ENCODE data around the gene STRA8. TPM values are rescaled to one million over a fixed set of nuclear protein-coding genes. Genes with fewer than 3 reads are reported as not detected.

STRA8 gene
- total RNA-seq, 6 donors from 2014 or later, result not detected

GRCh38 chr7:135195968-135196629 is 37.5 kb upstream of the STRA8 start:
- no peak overlapping the region for H3K27ac ChIP-seq
- TF ChIP-seq POLR2AphosphoS5 (IDR thresholded peaks at IDR 0.05) (no peak), CTCF (IDR thresholded peaks at IDR 0.05) (no peak), EP300 (IDR thresholded peaks at IDR 0.05) (no peak), POLR2A (IDR thresholded peaks at IDR 0.05) (no peak)
- peaks cover 0 to 6% (median 0%) of the 10 kb centered on the region in 4 donors for H3K4me1 ChIP-seq
- no peaks in the 10 kb centered on the region for H3K27me3 ChIP-seq
- WGBS, 2 donors, result 94 to 96% methylated on average over 8 to 14 of the region's 14 CpGs
- no peaks in the 10 kb centered on the region for H3K9me3 ChIP-seq
- H3K36me3 ChIP-seq, result peaks cover 34 to 92% (median 76%) of the 10 kb centered on the region in 4 donors
- H3K4me3 ChIP-seq, result no peak overlapping the region
- ATAC-seq (ENCODE audit: low FRiP score in 2 of 2), result peak in 1 of 2 donors; percentile 24
- DNase-seq, result no peak

DNA sequence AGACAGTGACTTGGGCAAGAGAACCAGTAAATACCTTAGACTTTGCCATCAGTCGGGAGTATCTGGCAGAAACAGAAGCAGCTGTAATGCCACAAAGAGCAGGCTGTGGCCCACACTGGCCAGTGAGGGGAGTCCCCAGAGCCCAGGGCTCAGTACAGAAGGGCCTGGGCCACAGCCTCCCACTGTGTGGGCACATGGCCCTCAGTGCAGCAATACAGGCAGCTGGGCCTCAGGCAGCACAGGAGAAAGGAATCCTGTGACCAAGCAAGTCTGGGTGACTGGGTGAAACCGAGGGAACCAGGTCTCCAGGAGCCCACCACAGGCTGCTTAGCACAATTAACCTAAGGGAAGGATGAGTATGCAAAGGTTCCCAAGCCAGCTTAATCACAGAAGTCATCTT is 36.3 kb upstream of the STRA8 start:
- ATAC-seq (ENCODE audit: low FRiP score in 2 of 2), result no peak
- H3K36me3 ChIP-seq, result peaks cover 32 to 93% (median 76%) of the 10 kb centered on the region in 4 donors
- peaks cover 0 to 6% (median 0%) of the 10 kb centered on the region in 4 donors for H3K4me1 ChIP-seq
- H3K27me3 ChIP-seq, result no peaks in the 10 kb centered on the region
- no peak overlapping the region for H3K4me3 ChIP-seq
- no peak for DNase-seq
- TF ChIP-seq POLR2AphosphoS5 (IDR thresholded peaks at IDR 0.05), result no peak
- no peak for TF ChIP-seq CTCF (IDR thresholded peaks at IDR 0.05)
- no peak for TF ChIP-seq POLR2A (IDR thresholded peaks at IDR 0.05)
- no peak for TF ChIP-seq EP300 (IDR thresholded peaks at IDR 0.05)
- no peak overlapping the region for H3K27ac ChIP-seq
- no peaks in the 10 kb centered on the region for H3K9me3 ChIP-seq
- WGBS, 2 donors, result 91 to 100% methylated on average over 2 of the region's 2 CpGs

GRCh38 chr7:135197906-135198655 is 35.6 kb upstream of the STRA8 start:
- Histone ChIP-seq H3K36me3 (peaks cover 25 to 89% (median 73%) of the 10 kb centered on the region in 4 donors), H3K27ac (no peak overlapping the region)
- TF ChIP-seq POLR2A (IDR thresholded peaks at IDR 0.05) (no peak), POLR2AphosphoS5 (IDR thresholded peaks at IDR 0.05) (no peak)

DNA sequence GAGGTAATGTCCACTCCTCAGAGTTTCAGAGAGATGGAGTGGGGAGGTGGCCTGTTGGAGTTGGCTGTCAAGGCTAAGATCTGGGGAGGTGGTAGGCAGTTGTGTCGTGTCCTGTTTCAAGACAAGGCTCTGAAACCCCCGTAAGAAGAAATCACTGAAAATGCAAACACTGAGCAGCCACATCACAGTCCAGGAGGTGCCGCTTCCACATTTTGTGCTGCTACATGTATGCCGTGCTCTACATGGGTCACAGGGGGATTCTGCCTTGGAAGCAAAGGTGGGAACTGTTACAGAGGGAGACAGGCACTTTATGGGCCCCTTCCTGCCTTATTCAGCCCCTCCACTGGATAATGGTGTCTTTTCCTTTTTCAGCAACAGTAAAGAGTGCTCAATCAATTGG is 34.2 kb upstream of the STRA8 start:
- Histone ChIP-seq H3K27me3 (no peaks in the 10 kb centered on the region), H3K4me1 (peaks cover 0 to 6% (median 5%) of the 10 kb centered on the region in 4 donors), H3K36me3 (peaks cover 24 to 88% (median 68%) of the 10 kb centered on the region in 4 donors), H3K4me3 (no peak overlapping the region), H3K9me3 (no peaks in the 10 kb centered on the region), H3K27ac (no peak overlapping the region)
- ATAC-seq (ENCODE audit: low FRiP score in 2 of 2), result no peak
- 86 to 91% methylated on average over 4 of the region's 4 CpGs for WGBS, 2 donors
- no peak for TF ChIP-seq POLR2A (IDR thresholded peaks at IDR 0.05)
- TF ChIP-seq EP300 (IDR thresholded peaks at IDR 0.05), result no peak
- TF ChIP-seq POLR2AphosphoS5 (IDR thresholded peaks at IDR 0.05), result no peak
- TF ChIP-seq CTCF (IDR thresholded peaks at IDR 0.05), result no peak
- DNase-seq, result no peak

More at GRCh38 chr7:135197906-135198655, 35.6 kb upstream of the STRA8 start:
- H3K4me3 ChIP-seq, result no peak overlapping the region
- ATAC-seq (ENCODE audit: low FRiP score in 2 of 2) (no peak), DNase-seq (no peak)
- no peaks in the 10 kb centered on the region for H3K9me3 ChIP-seq
- WGBS, 2 donors, result 90 to 94% methylated on average over 14 to 15 of the region's 15 CpGs
- no peaks in the 10 kb centered on the region for H3K27me3 ChIP-seq
- peaks cover 0 to 6% (median 5%) of the 10 kb centered on the region in 4 donors for H3K4me1 ChIP-seq

GRCh38 chr7:135200821-135201331 is 32.8 kb upstream of the STRA8 start:
- 67 to 77% methylated on average over 3 of the region's 3 CpGs for WGBS, 2 donors
- ATAC-seq (ENCODE audit: low FRiP score in 2 of 2) (no peak), DNase-seq (no peak)
- Histone ChIP-seq H3K27me3 (no peaks in the 10 kb centered on the region), H3K36me3 (peaks cover 18 to 85% (median 63%) of the 10 kb centered on the region in 4 donors), H3K27ac (no peak overlapping the region), H3K4me1 (peaks cover 4 to 6% (median 5%) of the 10 kb centered on the region in 4 donors), H3K4me3 (no peak overlapping the region), H3K9me3 (no peaks in the 10 kb centered on the region)
- TF ChIP-seq POLR2AphosphoS5 (IDR thresholded peaks at IDR 0.05), result no peak
- TF ChIP-seq POLR2A (IDR thresholded peaks at IDR 0.05), result no peak
- TF ChIP-seq EP300 (IDR thresholded peaks at IDR 0.05), result no peak
- no peak for TF ChIP-seq CTCF (IDR thresholded peaks at IDR 0.05)

Measured in upper lobe of left lung (tissue), 6 donors.